Sigmoid colon (tissue), 7 donors: Measurements from ENCODE around the gene IFI44. TPM values are rescaled to one million over a fixed set of nuclear protein-coding genes. Genes with fewer than 3 reads are reported as not detected.

Experiments
- DNase-seq: peaks from one replicate; pipeline ENCODE4 v3.0.0-alpha.2; 2019
- H3K27ac ChIP-seq, 4 donors: fragments of 200-600 bp; sonication (generic); one replicate each; pipeline ENCODE4 v1.5.1; 2016 to 2019; ENCODE audit warnings: mild to moderate bottlenecking in 1 of 4
- H3K27me3 ChIP-seq, 3 donors: fragments of 200-600 bp; sonication (generic); one replicate each; pipeline ENCODE4 v1.5.1; 2019; ENCODE audit warnings: mild to moderate bottlenecking in 1 of 3
- H3K36me3 ChIP-seq, 4 donors: fragments of 200-600 bp; sonication (generic); one replicate each; pipeline ENCODE4 v1.5.1; 2016 to 2019
- H3K4me1 ChIP-seq, 4 donors: fragments of 200-600 bp; sonication (generic); one replicate each; pipeline ENCODE4 v1.5.1; 2017 to 2019
- H3K4me3 ChIP-seq, 4 donors: fragments of 200-600 bp; sonication (generic); one replicate each; pipeline ENCODE4 v1.5.1; 2017 to 2019; ENCODE audit warnings: mild to moderate bottlenecking in 2 of 4, moderate library complexity in 1 of 4
- H3K9me3 ChIP-seq, 4 donors: fragments of 200-600 bp in 3 of 4; sonication (generic) in 3 of 4; one replicate each; pipeline versions ENCODE4 v1.5.1 to v1.6.1; 2013 to 2019
- EP300 ChIP-seq, 4 donors: sonication (generic); formaldehyde crosslinking; IDR thresholded peaks; one replicate each; pipeline ENCODE4 v1.6.1; 2017; ENCODE audit warnings: antibody characterized with exemption in 4 of 4
- POLR2A ChIP-seq, 2 donors: fragments of 450-650 bp; IDR thresholded peaks; one replicate each; pipeline ENCODE4 v1.6.1; 2016; ENCODE audit warnings: antibody characterized with exemption in 2 of 2, mild to moderate bottlenecking in 2 of 2, moderate library complexity in 2 of 2
- POLR2AphosphoS5 ChIP-seq, 4 donors: sonication (generic); formaldehyde crosslinking; IDR thresholded peaks; one replicate each; pipeline ENCODE4 v1.6.1; 2017; ENCODE audit warnings: antibody characterized with exemption in 4 of 4
- WGBS, 2 donors: extraction: QIAGEN DNeasy Blood & Tissue Kit; methylation state at CpG; one replicate each; pipeline ENCODE4 v1.1.7; 2013; 5-methylcytosine and 5-hydroxymethylcytosine counted together
- intact Hi-C: fragments of 100-400 bp; cut with DNase I; formaldehyde crosslinking; loops from one replicate; pipeline ENCODE4 v1.15.1; 2023
- polyA plus RNA-seq, 3 donors: library from polyadenylated mRNA; stranded (reverse); fragments of 200-250 nt; gene quantifications; one replicate each; pipeline ENCODE4 v1.2.3, GENCODE V29; 2013
- total RNA-seq, 4 donors: library from RNA; depleted of rRNA; stranded (reverse); fragments of >200 nt; gene quantifications; one replicate each; pipeline ENCODE4 v1.1.0, GENCODE V29; 2016
- TF ChIP-seq, protein P1 (sequence below), 4 experiments: fragments of 450-650 bp in 3 of 4; fragments of 200-600 bp in 1 of 4; IDR thresholded peaks; one replicate each; pipeline ENCODE4 v1.5.1; 2016 to 2019; ENCODE audit warnings: antibody characterized with exemption in 4 of 4, mild to moderate bottlenecking in 3 of 4, moderate library complexity in 2 of 4
- donor health status: healthy with polysubstance abuse.
- donor health status: Bipolar disorder and iron deficiency.
- donor health status: healthy.

The IFI44 gene
- total and polyA plus RNA-seq, 7 donors = 3.9 to 29.5 (median 17.5) TPM

DNA sequence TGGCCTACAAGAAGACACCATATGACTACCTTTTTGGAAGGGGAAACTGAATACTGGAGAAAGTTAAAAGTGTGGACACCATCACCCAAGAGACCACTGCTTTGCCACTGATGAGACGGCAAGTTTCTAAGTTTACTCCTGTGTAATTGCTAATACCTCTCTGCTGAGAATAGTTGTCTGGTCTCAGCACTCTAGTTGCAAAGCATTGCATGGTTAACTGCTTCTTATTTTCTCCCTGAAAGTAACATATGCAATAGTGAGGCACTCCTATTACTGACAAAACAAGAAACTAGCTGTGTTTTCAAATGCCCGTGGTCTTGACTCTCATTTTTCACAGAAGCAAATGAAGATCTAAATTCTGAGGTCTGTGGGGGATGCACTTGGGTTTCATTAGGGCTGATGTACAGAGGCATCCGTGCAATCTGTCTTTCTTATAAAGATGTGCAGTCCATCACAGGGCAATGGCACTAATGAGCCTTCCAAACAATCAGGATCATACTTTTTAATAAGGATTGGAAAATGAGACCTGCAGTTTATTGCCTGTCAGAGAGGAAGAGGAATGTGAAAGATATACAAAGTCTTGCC lies 62.9 kb downstream of the IFI44 start:
- no peak for TF ChIP-seq EP300 (IDR thresholded peaks at IDR 0.05)
- TF ChIP-seq, protein P1, sequence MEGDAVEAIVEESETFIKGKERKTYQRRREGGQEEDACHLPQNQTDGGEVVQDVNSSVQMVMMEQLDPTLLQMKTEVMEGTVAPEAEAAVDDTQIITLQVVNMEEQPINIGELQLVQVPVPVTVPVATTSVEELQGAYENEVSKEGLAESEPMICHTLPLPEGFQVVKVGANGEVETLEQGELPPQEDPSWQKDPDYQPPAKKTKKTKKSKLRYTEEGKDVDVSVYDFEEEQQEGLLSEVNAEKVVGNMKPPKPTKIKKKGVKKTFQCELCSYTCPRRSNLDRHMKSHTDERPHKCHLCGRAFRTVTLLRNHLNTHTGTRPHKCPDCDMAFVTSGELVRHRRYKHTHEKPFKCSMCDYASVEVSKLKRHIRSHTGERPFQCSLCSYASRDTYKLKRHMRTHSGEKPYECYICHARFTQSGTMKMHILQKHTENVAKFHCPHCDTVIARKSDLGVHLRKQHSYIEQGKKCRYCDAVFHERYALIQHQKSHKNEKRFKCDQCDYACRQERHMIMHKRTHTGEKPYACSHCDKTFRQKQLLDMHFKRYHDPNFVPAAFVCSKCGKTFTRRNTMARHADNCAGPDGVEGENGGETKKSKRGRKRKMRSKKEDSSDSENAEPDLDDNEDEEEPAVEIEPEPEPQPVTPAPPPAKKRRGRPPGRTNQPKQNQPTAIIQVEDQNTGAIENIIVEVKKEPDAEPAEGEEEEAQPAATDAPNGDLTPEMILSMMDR (IDR thresholded peaks at IDR 0.05) = no peak
- no peak for TF ChIP-seq POLR2A (IDR thresholded peaks at IDR 0.05)
- TF ChIP-seq POLR2AphosphoS5 (IDR thresholded peaks at IDR 0.05) = no peak
- Histone ChIP-seq H3K27me3 (no peaks in the 10 kb centered on the region), H3K9me3 (no peaks in the 10 kb centered on the region), H3K27ac (no peak overlapping the region), H3K4me3 (no peak overlapping the region), H3K4me1 (peaks cover 0 to 7% (median 0%) of the 10 kb centered on the region in 4 donors), H3K36me3 (no peaks in the 10 kb centered on the region)
- 57 to 70% methylated on average over 3 of the region's 3 CpGs for WGBS, 2 donors
- intact Hi-C loops = no loop called here
- no peak for DNase-seq

- Histone ChIP-seq H3K9me3 (no peaks in the 10 kb centered on the region), H3K27me3 (no peaks in the 10 kb centered on the region), H3K27ac (no peak overlapping the region), H3K4me1 (peaks cover 0 to 7% (median 0%) of the 10 kb centered on the region in 4 donors), H3K4me3 (no peak overlapping the region), H3K36me3 (no peaks in the 10 kb centered on the region)
- no peak for DNase-seq
- TF ChIP-seq, protein P1 (IDR thresholded peaks at IDR 0.05) = no peak
- no peak for TF ChIP-seq POLR2A (IDR thresholded peaks at IDR 0.05)
- intact Hi-C loops = no loop called here
Observed at GRCh38 chr1:78713297-78713696, 63.7 kb downstream of the IFI44 start.

Other genes with a start within 250 kb of the IFI44 start
- 1 to 10 TPM; 2.1 to 3.0 (median 2.6) TPM for gene PTGFR, start 158.9 kb upstream of the IFI44 start, total RNA-seq
- gene PTGFR, start 158.9 kb upstream of the IFI44 start, polyA plus RNA-seq = 1 to 10 TPM in 2 of 3 donors, under 1 TPM in 1; 0.23 to 1.6 (median 1.2) TPM
- 10 to 100 TPM in 2 of 4 donors, 1 to 10 TPM in 2; 3.0 to 18.2 (median 9.4) TPM for gene IFI44L, start 29.4 kb upstream of the IFI44 start, total RNA-seq
- gene IFI44L, start 29.4 kb upstream of the IFI44 start, polyA plus RNA-seq = 10 to 100 TPM in 1 of 3 donors, 1 to 10 TPM in 2; 1.6 to 18.4 (median 2.4) TPM